ENCODE measurements around the gene KLHDC8A.

GRCh38 chr1:205345761-205346160 lies 11.0 kb downstream of the KLHDC8A start:
- TF ChIP-seq CTCF (IDR thresholded peaks at IDR 0.05) (no peak), POLR2A (IDR thresholded peaks at IDR 0.05) (no peak)
